Fibroblast of lung (primary cell): ENCODE results near the gene MSLN.

ENCODE experiments used
- CTCF ChIP-seq, 2 donors: IDR thresholded peaks in 1 of 2; conservative IDR thresholded peaks in 1 of 2; 1 replicate in 1 of 2; 2 replicates in 1 of 2; pipeline ENCODE4 v1.5.1; 2011 to 2012; ENCODE audit warnings: low read length in 2 of 2, control low read depth in 1 of 2, inconsistent platforms in 1 of 2, low read depth in 1 of 2, mild to moderate bottlenecking in 1 of 2
- EZH2 ChIP-seq: IDR thresholded peaks from 2 replicates; pipeline ENCODE4 v1.5.1; 2012; ENCODE audit warnings: low read length, control low read depth, mild to moderate bottlenecking; ENCODE audit errors: missing control alignments

DNA sequence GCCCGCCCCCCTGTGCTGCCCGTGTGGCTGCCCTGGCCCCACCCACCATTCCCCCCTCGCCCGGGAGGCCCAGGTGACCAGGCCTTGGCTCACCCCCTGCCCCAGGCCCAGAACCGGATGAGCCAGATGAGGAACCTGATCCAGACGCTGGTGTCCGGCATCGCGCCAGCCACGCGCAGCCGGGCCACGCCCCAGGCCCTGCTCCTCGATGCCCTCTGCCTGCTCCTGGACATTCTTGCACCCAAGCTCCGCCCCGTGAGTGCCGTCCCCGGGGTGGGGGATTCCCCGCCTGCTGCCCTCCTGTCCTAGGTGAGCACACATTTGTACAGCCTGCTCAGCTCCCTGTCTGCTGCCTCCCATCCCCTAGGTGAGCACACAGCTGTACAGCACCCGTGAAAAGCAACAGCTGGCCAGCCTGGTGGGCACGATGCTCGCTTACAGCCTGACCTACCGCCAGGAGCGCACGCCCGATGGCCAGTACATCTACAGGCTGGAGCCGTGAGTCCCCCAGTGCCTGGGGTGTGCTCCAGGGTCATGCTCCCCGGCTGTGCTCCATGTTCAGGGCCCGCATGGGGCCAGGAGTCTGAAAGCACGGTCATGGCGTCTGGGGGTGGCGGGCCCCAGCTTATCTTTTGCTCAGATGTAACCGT, 35.2 kb downstream of the MSLN start:
- TF ChIP-seq CTCF (conservative IDR thresholded peaks at IDR 0.05 in 1 of 2, IDR thresholded peaks at IDR 0.05 in 1 of 2; ENCODE audit: low read depth in 1 of 2, low read length in 2 of 2) (no peak), EZH2 (no peak)
